GM12892 (cell line): ENCODE results near the gene PALLD.

Experiments used
- POLR2A ChIP-seq: IDR thresholded peaks from 2 replicates; pipeline ENCODE4 v1.6.1; 2011; ENCODE audit warnings: low read depth, low read length, control low read depth
- POLR2AphosphoS5 ChIP-seq: IDR thresholded peaks from 2 replicates; pipeline ENCODE4 v1.6.1; 2011; ENCODE audit warnings: low read depth, low read length, control low read depth
- TAF1 ChIP-seq: IDR thresholded peaks from 2 replicates; pipeline ENCODE4 v1.6.1; 2011; ENCODE audit warnings: low read depth, mild to moderate bottlenecking, control low read depth, low read length, borderline replicate concordance

DNA sequence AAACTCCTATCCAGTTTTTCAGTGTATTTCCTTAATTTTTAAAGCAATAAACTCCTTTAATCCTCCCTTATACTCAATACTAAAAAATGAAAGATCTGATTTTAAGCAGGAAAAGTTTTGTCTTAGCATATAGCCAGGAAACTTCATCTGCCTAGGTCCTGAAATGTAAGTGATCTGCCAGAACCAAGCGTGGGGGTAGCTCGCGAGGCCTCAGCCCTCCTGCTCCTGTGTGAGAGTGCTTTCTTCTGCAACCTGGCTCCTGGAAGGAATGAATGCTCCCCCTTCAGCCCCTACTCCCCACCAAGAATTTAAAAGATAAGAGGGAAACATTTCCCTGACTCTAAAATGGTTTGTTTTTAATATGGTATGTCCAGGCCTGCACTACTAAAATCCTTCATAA lies 353.1 kb downstream of the PALLD start:
- TF ChIP-seq POLR2A: no peak
- TF ChIP-seq POLR2AphosphoS5: no peak
- TF ChIP-seq TAF1: no peak
